NCI-H1105 treated with DMSO at 0.1 percent for 48 hours (cell line): ENCODE measurements around the gene SMLR1.

Experiments used
- DNase-seq: peaks from one replicate; lab custom pipeline; 2025; lab: John Stamatoyannopoulos, UW

Gene SMLR1

DNA sequence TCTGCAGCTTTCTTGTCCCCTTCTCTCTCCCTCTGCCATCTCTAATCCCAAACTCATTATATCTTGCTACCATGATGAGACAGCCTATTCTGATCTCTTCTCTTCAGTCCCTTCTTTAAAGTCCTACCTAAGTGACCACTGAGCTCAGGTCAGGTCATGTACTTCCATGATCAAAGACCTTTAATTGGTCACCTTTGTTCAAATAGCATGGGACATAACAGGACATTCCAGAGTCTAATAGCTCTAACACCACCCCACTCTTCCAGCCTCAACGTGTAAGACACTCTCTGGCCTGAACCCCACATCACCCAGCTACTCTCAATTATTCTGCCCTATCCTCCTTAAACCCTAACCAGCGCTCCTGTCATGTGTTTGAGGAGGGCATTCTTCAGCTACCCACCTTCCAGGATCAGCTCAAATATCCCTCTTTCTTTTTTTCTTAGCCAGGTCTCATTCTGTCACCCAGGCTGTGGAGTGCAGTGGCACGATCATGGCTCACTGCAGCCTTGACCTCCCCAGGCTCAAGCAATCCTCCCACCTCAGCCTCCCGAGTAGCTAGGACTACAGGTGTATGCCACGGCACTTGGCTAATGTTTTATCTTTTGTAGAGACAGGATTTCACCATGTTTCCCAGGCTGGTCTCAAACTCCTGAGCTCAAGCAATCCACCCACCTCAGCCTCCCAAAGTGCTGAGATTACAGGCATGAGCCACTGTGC is 2.1 kb upstream of the SMLR1 start:
- no peak for DNase-seq

DNA sequence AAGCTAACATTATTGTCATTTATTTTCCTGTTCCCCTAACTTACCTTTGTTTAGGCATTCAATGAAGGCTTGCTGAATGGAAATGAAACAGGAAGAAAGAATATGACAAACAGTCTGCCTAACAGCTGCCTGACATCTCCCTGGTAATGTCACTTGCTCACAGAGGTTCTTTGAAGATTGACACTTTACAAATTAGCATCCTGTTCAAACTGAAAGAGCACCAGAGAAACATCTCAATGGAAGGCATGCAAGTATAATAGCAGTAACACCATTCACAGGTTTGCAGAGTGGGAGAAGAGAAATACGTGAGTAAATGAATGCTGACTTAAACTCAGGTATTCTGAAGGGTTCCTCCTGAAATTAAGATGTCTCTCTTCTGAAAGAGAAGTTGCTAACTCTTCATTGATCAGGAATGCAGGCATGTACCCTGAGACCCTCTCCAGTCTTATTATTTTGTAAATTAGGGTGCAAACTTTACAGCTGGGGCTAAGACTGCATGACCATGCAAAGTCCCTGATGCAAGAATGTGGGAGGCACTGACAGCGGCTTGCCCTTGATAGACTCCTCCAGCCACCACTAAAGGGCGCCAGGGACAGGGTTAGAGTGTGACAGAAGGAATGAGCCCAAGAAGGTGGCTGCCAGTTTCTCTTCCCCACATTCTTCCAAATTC is 1.3 kb upstream of the SMLR1 start:
- no peak for DNase-seq

DNA sequence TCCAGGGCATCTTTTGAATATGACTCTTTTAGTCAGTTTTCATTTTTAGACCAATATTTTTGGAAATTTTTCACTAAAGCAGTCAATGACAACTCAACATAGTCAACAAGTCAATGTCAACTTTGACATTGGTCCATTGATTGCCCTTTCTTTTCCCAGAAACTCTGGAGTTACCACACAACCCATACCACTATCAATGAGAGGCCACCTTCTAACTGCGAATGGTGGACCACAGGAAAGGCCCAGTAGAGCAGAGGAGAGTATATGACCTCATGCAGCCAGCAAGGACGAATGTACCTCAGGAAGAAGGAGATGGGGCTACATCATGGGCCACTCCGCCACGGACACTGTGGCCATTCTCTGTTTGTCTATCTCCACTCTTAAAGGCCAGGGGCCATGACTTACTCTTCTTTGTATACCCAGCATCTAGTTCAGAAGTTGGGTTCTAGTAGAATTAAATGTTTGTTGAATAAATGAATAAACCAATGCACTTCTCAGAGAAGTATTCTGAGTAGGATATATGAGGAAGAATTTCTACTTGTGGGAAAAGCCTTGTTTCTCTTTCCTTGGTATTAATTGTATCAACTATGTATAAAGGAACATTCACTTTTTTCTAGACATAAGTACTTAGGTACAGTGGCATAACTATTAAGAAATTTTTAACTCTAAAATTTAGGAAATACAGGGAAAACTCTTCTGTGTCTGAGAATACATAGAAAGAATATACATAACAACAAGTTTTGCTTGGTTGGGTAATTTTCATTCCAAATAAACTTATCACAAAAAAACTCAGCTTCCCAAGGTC is 562 bp upstream of the SMLR1 start:
- DNase-seq: no peak

DNA sequence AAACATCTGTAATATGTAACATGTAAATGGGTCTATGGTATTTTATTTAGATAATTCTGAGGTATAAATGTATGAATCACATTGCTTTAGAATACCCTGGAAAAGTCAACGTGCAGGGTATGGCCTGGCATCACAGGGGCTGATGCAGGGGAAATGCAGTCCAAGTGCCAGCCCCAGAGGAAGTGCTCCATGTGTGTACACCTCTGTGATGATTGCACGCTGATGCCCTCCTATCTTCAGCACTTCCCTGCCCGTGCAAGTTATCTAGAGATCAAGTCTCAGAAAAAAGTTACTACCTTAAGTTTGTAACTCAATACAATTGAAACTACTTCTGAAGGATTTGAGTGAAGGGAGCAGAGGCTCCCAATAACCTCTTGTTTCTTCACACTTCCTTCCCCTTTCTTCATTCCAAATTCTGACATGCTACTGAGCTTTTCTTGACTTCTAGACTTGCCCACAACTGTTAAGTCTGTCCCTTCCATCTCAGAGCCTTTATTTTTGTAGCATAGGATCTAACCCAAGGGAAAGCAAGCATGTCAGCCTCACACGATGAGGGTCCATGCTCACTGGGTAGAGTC is 2.2 kb downstream of the SMLR1 start:
- no peak for DNase-seq

DNA sequence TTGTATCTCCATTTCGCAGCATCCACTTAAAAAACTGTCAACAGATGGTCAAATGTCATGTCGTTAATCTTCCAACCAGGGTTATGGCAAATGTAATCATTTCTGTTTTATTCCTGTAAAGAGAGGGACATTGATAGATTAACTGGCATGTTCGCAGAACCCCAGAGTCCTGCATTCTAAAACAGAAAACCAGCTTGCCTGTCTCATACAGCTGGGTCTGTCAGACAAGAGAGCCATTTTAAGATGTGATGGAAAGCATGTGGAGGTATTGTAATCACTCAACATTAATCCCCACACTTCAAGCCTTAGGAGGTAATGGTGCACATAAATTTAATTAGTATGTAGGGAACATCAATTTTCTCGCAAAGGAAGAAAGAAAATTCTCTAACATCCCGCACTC is 4.4 kb downstream of the SMLR1 start:
- no peak for DNase-seq

DNA sequence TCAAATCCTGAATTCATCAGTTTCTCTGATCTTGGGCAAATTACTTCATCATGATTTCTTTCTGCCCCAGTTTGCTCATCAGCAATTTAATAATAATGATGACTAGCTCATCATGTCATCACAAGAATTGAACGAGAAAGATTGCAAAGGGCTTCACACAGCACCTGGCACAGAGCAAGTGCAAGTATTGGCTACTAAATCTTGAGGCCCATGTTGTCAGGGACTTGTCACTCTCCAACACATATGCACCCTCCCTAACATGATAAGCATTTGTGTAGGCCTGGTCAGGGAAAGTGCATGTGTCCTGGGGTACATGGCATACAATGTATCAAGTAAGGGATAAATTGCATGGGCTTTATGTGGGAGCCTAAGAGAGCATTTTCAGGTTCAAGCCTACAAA is 6.4 kb downstream of the SMLR1 start:
- no peak for DNase-seq

DNA sequence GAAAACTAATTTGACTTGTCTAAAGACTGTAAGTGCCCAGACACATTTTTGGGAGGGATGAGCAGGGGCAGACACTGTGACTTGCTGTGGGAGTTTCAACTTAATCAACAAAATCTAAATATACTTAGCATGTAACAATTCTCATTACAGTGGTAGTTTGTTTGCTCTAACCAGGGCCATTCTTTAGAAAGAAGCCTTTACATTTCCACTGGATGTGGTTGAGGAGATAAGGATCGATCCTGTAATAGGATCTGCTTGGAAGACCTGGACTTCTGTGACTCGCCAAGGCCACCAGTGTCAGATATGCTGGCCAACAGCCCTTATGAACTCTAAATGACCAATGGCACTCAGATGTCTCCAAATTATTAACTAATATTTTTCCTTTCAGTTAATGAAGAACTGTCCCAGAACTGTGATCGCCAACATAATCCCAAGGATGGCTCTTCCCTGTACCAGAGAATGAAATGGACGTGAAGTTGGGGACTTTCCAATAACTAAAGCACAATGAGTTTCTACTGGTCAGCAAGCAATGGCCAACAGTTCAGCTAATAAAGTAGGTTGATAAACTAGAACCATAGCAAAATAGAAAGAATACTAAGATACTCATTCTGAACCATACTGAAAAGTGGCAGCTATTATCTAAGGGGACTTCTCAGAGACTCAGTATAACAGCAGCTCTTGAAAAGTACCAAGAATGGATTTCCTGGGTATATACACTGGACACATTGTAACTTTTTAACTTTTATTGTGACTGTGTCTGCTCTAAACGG is 7.5 kb downstream of the SMLR1 start:
- no peak for DNase-seq

DNA sequence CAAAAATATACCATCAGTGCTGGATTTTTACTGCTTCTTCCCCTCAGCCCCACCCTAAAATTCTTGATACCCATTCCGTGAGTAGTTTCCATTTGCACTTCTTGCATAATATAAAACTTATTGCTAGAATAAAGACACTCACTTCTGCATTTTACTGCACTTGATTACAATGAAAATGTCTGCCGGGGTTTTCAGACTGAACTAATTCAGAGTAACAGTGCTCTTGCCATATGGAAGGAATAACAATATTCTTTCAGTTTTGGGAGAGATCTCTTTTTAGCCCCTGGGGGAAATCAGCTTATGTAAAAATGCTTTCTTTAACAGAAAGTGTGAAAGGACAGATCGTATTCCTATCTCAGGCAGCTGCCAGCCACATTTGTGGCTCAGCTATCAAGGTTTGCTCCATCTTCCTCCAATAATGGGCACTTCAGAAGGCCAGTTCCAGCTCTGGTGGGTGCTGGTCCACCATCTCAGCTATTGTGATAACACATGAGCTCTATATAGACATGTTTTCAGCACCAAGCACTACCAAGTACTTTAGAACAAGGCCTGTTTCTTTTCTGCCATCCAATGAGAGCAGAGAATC is 8.9 kb downstream of the SMLR1 start:
- DNase-seq: no peak

DNA sequence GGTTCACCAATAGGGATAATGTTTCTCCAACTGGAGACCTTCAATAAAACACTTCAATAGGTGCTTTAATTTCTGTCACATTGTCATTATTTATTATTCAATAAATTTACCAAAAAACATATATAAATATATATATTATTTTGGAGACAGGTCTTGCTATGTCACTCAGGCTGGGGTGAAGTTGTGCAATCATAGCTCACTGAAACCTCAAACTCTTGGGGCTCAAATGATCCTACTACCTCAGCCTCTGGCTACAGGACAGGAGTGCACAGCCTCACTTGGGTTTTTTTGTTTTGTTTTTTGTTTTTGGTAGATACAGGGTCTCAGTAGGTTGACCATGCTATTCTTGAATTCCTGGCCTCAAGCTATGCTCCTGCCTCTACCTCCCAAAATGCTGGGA is 9.9 kb downstream of the SMLR1 start:
- no peak for DNase-seq

DNA sequence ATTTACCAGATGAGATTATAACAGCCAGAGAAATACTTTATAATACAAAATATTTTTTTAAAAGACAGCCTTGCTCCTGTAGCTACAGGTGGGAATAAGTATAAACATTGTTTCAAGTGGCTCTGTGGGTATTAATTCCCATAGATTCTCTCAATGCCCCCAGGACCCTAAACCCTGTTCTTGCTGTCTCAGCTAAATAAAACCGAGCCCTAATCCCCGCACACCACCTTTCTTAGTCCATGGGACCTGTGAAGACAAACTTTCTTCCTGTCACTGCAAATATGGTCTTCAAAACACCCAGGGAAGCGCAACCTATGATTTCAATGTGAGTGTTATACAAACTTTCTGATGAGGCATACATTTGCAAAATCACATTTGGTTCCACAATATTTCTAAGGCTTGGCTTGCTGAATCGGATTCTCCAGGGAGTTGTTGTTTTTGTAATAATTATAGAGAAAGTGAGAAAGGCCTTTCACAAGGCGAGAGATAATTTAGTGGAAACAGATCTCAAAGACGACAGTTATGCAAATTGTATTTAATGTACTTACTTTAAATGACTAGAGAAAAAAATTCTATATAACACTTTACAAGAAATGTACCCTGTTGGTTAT is 11.1 kb downstream of the SMLR1 start:
- no peak for DNase-seq

DNA sequence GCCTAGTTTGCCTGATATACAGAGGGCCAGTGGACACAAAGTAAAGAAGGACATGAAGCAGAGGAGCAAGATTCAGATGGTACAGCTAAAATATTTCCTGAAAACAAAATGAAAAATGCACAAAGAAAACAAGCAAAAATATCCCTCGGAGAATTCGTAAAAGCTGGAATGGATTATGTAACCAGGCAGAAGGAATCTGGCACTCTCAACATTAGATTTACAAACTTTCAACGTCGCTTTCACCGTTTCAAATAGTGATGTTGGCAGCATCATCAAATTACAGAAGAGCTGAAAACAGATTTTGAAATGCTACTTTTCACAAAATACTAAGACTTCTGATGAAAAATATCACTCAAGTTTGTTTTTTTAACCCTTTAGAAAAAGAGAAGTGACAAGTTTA is 11.7 kb downstream of the SMLR1 start:
- no peak for DNase-seq

DNA sequence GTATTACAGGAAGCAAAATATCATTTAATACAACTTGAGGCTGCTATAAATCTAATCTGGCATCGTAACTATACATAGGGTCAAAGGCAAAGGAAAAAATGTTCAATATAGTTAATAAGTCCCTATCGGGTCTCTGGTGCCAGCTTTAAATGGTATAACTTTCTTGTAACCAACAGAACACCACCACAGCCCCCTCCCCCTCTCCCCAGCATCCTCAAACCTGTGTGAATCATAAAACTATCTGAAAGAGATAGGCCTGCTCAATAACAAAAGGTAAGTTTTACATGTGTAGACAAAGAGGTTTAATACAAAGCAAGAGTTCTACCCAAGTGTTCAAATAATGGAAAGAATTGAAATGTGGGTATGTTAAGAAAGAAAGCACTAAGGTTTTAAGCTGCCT is 12.2 kb downstream of the SMLR1 start:
- no peak for DNase-seq

DNA sequence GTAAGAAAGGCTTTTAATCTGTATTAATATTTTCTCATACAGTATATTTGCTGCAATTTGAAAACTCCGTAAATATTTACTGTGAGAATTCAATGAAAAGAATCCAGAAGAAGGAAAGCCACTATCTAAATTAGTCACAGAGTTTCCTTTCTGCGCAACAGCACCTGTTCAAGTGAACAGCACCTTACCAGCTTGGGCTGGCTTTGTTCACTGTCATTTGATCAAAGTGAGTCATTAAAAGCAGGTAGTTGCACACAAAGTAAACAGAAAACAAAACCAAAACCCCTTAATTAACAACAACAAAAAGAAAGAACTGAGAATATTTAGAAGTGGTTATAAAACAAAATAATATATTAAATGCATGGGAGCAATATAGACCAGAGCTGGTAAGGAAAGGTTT is 12.8 kb downstream of the SMLR1 start:
- DNase-seq: peak; percentile 24

DNA sequence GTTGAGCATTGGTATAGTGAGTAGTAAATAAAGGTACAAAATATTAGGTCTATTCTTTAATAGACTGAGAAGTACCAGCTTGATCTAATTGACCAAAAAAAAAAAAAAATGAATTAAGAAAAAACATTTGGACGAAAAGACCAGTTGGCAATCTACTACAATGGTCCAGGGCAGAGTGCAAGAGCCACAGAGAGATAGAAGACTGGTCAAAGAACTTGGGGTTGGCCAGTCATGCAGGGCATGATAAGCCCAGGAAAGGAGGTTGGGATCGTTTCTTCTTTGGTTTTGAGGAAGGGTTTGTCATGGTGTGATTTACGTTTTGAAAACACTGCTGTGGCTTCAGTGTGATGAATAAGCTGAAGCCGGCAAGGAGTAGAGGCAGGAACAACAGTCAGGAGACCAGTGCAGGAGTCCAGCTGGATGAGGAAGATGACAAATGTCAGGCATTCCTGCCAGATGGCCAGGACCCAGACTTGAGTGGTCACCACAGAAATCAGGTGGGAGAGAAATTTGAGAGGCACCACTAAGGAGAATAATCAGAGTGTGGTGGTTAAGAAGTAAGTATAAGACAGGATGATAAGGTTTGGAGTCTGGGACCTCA is 14.0 kb downstream of the SMLR1 start:
- no peak for DNase-seq

DNA sequence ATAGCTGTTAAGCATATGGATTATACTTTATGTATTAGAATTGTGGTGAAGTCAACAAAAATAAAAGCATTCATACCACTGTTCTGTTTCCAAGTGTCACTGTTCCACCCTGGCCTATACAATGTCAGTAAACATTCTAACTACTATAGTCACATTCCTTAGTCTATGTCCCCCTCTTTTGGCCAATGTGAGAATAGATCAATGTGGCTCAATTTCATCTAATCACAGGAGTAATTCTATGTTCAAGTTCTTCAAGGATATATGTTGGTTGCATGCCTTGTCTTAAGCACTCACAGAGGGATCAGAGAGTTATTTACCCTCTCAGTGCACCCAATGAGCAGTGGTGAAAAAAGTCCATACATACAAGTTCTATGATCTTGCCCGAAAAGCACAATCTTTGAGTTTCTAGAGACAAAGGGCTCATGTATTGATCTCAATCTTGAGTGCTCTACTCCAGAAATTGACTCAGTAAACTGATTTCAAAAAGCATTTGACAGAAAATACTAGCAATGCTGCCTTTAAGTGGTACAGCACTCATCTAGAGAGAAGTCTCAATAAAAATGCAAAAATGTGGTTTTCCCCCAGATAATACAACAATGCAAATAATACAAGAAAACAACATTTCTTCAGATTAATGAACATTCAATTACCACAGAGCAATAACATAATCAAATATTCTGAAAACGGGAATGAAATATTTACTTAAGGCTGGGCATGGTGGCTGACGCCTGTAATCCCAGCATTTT is 16.5 kb downstream of the SMLR1 start:
- DNase-seq: peak; percentile 38

DNA sequence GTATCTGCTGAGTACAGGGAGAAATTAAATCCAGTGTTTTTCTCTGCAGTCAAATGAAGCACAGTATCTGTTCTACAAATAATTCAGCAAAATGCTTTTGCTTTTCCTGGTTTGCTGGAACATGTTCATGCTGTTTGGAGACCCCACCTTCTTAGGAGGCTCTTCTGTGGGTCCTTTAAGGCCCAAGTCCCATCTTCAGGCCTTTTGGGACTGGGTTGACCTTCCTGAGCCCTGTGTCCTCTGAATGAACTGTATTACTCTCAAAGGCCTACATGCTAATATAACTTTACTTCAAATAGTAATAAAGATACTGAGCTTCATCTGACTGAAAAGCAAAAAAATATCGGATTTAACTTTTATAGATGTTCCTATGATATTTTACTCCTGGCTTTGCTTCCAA is 19.3 kb downstream of the SMLR1 start:
- no peak for DNase-seq

DNA sequence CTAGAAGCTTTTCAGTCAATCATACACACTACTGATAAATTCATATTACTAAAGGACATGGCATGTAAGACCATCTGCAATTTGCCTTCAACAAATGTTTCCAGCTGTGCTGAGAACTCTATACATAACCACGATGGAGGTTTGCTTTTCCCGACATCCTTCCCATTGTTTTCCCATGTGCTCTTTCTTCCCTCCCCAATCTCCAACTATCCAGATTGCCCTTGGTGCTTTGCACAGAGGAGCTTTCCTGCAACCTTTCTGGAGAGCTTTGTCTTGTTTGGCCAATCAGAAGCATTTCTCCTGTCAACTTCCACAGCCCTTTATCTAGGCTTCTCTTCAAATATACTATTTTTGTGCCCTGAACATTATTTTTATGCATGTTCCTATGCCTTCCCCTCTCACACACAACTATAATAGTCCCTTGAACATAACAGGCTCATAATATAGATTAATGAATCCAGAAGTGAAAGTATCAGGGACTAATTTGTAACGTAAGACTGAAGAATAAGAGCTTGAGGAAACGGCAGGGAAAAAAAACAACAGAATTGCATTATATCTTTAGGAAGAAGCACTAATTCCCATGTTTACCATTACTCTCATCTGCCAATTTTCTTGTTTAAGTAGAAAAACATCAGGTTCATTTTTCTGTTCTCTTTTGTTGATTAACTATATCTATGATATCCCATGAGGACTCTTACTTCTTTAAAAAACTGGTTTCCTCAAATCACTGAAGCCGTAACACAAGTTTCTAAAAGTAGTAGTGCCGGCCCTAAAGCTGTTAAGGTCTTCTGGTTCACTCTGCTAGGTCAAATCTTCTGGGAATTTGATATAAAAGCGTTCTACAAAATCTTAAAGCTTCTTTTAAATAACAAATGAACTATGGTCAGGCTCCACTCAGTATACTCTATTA is 20.1 kb downstream of the SMLR1 start:
- no peak for DNase-seq

DNA sequence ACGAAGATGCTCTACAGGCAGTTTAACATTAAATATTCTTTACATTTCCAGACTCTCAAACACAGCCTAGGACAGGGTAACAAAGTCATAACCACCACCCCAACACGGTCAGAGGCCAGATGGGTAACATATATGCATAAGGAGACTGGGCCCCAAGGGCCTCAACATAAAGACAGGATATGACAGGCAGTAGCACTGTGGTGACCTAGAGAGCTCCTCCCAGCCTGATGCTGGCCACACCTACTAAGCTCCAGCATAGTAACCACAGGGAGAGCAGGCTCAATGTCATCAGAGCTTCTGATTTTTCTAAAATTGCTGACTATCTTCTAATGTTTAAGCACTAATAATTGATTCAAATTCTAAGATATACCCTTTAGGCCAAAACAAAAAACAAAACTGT is 21.7 kb downstream of the SMLR1 start:
- DNase-seq: no peak

DNA sequence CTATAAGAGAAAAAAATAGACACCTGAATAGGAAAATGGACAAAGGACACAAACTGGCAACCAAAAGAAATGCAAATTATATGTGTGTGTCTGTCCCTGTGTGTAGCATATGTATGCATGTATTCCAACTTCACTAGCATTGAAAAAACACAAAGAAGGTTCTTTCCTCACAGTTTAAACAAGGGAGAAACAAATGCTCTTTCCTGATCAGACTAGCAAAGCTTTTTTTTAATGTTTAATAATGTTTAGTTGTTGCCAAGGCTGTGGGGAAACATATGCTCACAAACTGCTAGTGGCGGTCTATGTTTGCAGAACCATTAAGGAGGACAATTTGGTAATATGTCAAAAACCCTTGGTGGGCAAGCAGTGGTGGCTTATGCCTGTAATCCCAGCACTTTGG is 22.4 kb downstream of the SMLR1 start:
- no peak for DNase-seq
